ENCODE results near the gene HSPB7. TPM values are rescaled to one million over a fixed set of nuclear protein-coding genes. Genes with fewer than 3 reads are reported as not detected.
"Not testable (repeated sequence)": the region's sequence is repeated elsewhere in the genome, so short reads cannot be mapped to it uniquely, and the experiment has no call there.

Gene HSPB7
- total and polyA plus RNA-seq, 5 donors: 2,213 to 3,985 (median 2,473) TPM

DNA sequence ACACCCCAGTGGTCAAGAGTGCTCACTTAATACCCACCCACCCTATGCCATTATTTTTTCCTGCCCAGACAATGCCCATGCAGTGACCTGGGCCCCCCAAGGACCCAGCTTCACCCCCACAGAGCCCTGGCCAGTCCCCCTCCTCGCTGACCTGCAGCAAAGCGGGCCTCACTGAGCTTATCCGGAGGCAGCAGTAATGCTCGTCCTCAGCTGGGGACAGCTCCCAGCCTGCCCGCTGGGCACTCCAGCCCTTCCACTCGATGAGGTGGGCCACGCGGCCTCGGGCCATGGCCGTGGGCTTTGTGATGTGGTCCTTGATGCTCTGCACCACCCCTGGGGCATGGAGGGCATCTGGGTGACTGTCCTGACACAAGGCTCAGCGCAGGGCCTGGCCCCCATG, 18.6 kb upstream of the HSPB7 start:
- ATAC-seq; intact Hi-C loops (cut with DNase I): not testable (repeated sequence)

DNA sequence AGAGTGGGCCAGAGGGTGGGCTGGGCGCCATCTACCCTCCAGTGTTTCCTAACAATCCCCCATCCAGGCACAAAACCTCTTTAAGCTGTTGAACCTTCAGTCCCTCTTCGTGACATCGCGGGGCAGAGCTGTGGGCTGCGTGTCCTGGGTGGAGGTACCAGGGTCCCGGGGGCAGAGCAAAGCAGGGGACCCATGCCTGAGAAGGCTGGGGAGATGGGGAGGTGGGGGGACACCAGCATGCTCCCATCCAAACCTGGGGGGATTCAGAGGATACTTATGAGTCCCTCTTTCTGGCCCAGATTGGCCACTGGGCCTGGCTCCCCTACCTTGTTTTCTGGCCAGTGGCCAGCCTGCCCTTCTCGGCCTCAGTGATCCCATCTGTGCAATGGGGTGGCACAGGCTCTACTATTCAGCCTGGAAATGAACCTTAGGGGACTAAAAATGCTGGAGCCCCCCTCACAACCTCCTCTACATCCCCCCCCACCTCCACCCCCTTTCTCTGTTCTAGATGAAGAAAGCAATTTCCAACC, 15.3 kb upstream of the HSPB7 start:
- not testable (repeated sequence) for DNase-seq; H3K27me3 ChIP-seq (ENCODE audit: control insufficient read depth, insufficient read depth); H3K4me1 ChIP-seq (ENCODE audit: control insufficient read depth, insufficient read depth, low read length); H3K4me3 ChIP-seq (ENCODE audit: low read length); H3K9me3 ChIP-seq (ENCODE audit: control insufficient read depth, low read length); H3K27ac ChIP-seq (ENCODE audit: low read length)
- WGBS: 59% methylated on average over 7 of the region's 7 CpGs
- intact Hi-C loops (cut with DNase I): loop anchor here in 1 of 4 donors (1.0 kb wide), 1 partner anchor 25 kb away; no protein-coding TSS in a partner anchor
- ATAC-seq: peak in 1 of 2 donors; percentile 1

More for the DNA sequence above, 18.6 kb upstream of the HSPB7 start:
- not testable (repeated sequence) for H3K27ac ChIP-seq (ENCODE audit: low read length); H3K4me1 ChIP-seq (ENCODE audit: control insufficient read depth, insufficient read depth, low read length); H3K4me3 ChIP-seq (ENCODE audit: low read length); H3K27me3 ChIP-seq (ENCODE audit: control insufficient read depth, insufficient read depth); H3K9me3 ChIP-seq (ENCODE audit: control insufficient read depth, low read length)
- peak in 1 of 3 donors; percentile 23 for DNase-seq
- 89% methylated on average over 11 of the region's 11 CpGs for WGBS

DNA sequence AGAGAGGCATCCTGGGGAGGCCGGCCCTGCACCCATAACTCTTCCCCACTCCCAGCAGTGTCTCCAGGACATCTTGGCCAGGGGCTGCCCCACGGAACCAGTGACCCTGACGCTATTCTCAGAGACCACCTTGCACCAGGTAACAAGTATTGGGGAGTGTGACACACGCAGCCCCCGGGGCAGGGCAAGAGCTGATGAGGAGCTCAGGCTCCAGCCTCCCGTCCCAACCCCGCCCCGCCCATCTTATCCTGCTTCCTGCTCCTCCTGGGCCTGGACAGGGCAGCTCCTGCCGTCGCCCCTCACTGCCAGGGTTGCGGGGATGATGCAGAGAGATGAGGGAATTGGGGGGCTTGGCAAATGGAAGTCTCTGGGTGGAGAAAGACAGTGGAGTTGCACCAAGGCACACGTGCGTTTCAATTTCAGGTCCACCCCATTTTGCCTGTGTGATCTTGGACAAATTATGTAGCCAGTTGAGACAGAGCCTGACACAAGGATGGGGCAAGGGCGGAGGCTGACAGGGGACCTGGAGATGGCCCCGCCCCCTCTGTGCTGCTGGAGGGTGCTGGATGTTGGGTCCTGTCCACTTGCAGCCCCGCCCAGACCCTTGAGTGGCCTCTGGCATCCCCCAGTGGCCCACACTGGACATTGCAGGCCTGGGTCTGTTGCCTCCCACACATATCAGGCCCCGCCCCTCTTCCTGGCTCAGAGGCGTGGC, 14.7 kb upstream of the HSPB7 start:
- Histone ChIP-seq H3K4me1 (ENCODE audit: control insufficient read depth, insufficient read depth, low read length) (no peaks in the 10 kb centered on the region), H3K27ac (ENCODE audit: low read length) (no peak overlapping the region), H3K9me3 (ENCODE audit: control insufficient read depth, low read length) (no peaks in the 10 kb centered on the region), H3K4me3 (ENCODE audit: low read length) (no peak overlapping the region), H3K27me3 (ENCODE audit: control insufficient read depth, insufficient read depth) (no peaks in the 10 kb centered on the region)
- ATAC-seq (peak; percentile 90 to 91), DNase-seq (peak; percentile 89 to 96 (median 95))
- intact Hi-C loops (cut with DNase I): loop anchor here in 1 of 4 donors (1.0 kb wide), 1 partner anchor 24 kb away; no protein-coding TSS in a partner anchor
- WGBS: 48% methylated on average over 18 of the region's 18 CpGs

- Histone ChIP-seq H3K9me3 (ENCODE audit: control insufficient read depth, low read length) (no peaks in the 10 kb centered on the region), H3K4me3 (ENCODE audit: low read length) (no peak overlapping the region), H3K27me3 (ENCODE audit: control insufficient read depth, insufficient read depth) (no peaks in the 10 kb centered on the region), H3K27ac (ENCODE audit: low read length) (no peak overlapping the region), H3K4me1 (ENCODE audit: control insufficient read depth, insufficient read depth, low read length) (no peaks in the 10 kb centered on the region)
- whole genome bisulfite sequencing: 86% methylated on average over 8 of the region's 8 CpGs
- intact Hi-C loops (cut with DNase I): no loop called here
- ATAC-seq (no peak), DNase-seq (peak in 2 of 3 donors; percentile 45 to 50)
These were observed 13.7 kb upstream of the HSPB7 start for GRCh38 chr1:16031551-16031950.

GRCh38 chr1:16029288-16029687, 11.4 kb upstream of the HSPB7 start:
- Histone ChIP-seq H3K4me1 (ENCODE audit: control insufficient read depth, insufficient read depth, low read length) (no peaks in the 10 kb centered on the region), H3K27ac (ENCODE audit: low read length) (no peak overlapping the region), H3K27me3 (ENCODE audit: control insufficient read depth, insufficient read depth) (no peaks in the 10 kb centered on the region), H3K9me3 (ENCODE audit: control insufficient read depth, low read length) (no peaks in the 10 kb centered on the region), H3K4me3 (ENCODE audit: low read length) (no peak overlapping the region)
- ATAC-seq (no peak), DNase-seq (peak in 1 of 3 donors; percentile 39)
- 81% methylated on average over 1 of the region's 1 CpG for WGBS
- intact Hi-C loops (cut with DNase I): no loop called here

DNA sequence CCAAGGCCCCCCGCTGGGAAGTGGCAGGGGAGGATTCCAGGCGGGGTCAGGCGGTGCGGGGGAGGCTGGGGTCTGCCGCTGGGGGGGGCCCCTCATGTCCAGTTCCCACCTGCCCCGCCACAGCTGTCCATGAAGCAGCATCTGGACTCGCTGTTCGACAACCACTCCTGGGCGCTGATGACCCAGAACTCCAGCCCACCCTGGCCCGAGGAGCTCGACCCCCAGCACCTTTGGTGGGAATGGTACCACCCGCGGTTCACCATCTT, 11.1 kb upstream of the HSPB7 start:
- H3K27ac ChIP-seq (ENCODE audit: low read length); H3K4me1 ChIP-seq (ENCODE audit: control insufficient read depth, insufficient read depth, low read length); H3K9me3 ChIP-seq (ENCODE audit: control insufficient read depth, low read length); intact Hi-C loops (cut with DNase I); H3K4me3 ChIP-seq (ENCODE audit: low read length); H3K27me3 ChIP-seq (ENCODE audit: control insufficient read depth, insufficient read depth); ATAC-seq: not testable (repeated sequence)
- DNase-seq: peak in 1 of 3 donors; percentile 47
- WGBS: 71% methylated on average over 12 of the region's 13 CpGs

DNA sequence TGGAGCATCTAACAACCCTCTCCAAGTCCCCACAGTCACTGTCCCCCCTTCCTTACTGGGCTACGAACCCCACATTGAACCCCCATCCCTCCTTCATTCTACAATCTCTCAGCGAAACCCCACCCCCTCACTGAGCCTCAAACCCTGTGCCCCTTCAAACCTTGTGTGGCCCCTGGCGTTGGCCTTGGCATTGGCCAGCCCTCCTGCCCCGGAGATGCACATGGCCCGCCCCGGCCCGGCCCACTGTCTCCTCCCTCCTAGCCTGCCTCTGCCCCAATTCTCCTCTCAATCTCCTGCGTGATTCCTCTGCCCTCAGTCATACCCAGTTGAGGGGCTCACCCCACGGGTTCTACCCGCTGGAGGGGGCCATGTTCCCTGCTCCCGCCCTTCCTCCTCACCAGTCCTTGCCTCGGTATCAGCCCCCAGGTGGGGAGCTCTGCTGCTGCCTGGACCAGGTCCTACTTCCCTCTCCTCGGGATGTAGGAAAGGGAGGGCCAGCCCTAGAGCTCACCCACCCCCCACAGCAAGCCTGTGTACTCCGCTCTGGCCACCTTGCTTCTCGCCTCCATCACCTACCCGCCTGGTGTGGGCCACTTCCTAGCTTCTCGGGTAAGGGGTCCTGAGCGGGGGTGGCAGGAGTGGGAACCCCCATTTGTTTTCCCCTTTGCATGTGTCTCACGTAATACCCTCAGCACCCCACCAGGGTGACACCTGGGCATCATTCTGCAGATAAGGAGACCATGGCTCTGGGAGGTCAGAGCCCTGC, 10.6 kb upstream of the HSPB7 start:
- H3K27ac ChIP-seq (ENCODE audit: low read length): no peak overlapping the region
- no peak for ATAC-seq
- no peaks in the 10 kb centered on the region for H3K9me3 ChIP-seq (ENCODE audit: control insufficient read depth, low read length)
- H3K4me1 ChIP-seq (ENCODE audit: control insufficient read depth, insufficient read depth, low read length): no peaks in the 10 kb centered on the region
- intact Hi-C loops (cut with DNase I): no loop called here
- 65% methylated on average over 19 of the region's 19 CpGs for WGBS
- no peak overlapping the region for H3K4me3 ChIP-seq (ENCODE audit: low read length)
- peak in 1 of 3 donors; percentile 45 for DNase-seq
- H3K27me3 ChIP-seq (ENCODE audit: control insufficient read depth, insufficient read depth): no peaks in the 10 kb centered on the region

DNA sequence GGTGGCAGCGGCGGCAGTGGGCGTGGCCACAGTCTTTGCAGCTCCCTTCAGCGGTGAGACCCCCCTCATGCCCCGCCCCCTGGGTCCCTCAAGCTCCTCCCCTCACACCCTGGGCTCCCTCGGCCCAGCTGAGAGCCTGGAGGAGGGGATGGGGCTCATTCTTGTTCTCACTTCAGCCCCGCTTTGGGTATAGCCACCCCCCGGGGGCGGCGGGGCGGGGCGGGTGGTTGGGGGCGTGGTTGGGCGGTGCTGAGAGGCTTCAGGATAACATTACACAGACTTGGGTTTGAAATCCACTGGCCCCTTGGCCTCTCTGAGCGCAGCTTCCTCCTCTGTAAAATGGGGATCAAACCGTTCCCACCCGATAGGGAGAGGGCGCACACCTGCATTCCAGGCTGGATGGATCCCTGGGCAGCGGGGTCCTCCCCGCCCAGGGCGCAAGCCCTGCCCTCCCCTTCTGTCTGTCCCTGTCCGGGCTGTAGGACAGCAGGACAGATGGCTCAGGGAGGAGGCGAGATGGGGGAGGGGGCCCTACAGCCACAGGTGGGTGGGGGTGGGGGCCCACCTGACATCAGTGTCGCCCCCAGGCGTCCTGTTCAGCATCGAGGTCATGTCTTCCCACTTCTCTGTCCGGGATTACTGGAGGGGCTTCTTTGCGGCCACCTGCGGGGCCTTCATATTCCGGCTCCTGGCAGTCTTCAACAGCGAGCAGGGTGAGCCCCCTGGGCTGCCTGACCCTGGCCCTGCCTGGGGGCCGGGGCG, 9.1 kb upstream of the HSPB7 start:
- ATAC-seq: peak; percentile 25 to 29
- peak in 2 of 3 donors; percentile 70 to 76 for DNase-seq
- H3K4me3 ChIP-seq (ENCODE audit: low read length): no peak overlapping the region
- H3K27me3 ChIP-seq (ENCODE audit: control insufficient read depth, insufficient read depth): no peaks in the 10 kb centered on the region
- H3K9me3 ChIP-seq (ENCODE audit: control insufficient read depth, low read length): no peaks in the 10 kb centered on the region
- H3K4me1 ChIP-seq (ENCODE audit: control insufficient read depth, insufficient read depth, low read length): no peaks in the 10 kb centered on the region
- no peak overlapping the region for H3K27ac ChIP-seq (ENCODE audit: low read length)
- 12% methylated on average over 33 of the region's 33 CpGs for WGBS
- intact Hi-C loops (cut with DNase I): no loop called here

DNA sequence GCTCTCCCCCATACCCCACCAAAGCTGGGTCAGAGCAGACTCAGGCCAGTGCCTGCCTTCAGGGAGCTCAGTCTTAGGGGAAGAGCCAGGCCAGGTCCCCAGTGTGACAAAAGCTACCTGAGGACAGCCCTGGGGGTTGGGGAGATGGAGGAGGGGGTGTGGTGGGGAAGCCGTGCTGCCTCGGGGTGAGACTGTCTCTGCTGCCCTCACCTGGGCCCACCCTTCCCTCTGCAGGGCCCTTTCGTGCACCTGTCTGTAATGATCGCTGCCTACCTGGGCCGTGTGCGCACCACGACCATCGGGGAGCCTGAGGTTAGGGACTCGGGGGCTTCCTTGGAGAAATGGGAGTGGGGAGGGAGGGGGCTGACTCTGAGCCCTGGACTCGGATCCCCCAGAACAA, 8.5 kb upstream of the HSPB7 start:
- ATAC-seq; H3K4me1 ChIP-seq (ENCODE audit: control insufficient read depth, insufficient read depth, low read length); H3K27me3 ChIP-seq (ENCODE audit: control insufficient read depth, insufficient read depth); H3K4me3 ChIP-seq (ENCODE audit: low read length); H3K9me3 ChIP-seq (ENCODE audit: control insufficient read depth, low read length); H3K27ac ChIP-seq (ENCODE audit: low read length); intact Hi-C loops (cut with DNase I): not testable (repeated sequence)
- WGBS: 28% methylated on average over 9 of the region's 10 CpGs
- peak in 1 of 3 donors; percentile 30 for DNase-seq

- H3K9me3 ChIP-seq (ENCODE audit: control insufficient read depth, low read length): no peaks in the 10 kb centered on the region
- 73% methylated on average over 7 of the region's 7 CpGs for WGBS
- no peak overlapping the region for H3K4me3 ChIP-seq (ENCODE audit: low read length)
- no peak overlapping the region for H3K27ac ChIP-seq (ENCODE audit: low read length)
- no peak for ATAC-seq
- peak in 2 of 3 donors; percentile 39 to 40 for DNase-seq
- H3K4me1 ChIP-seq (ENCODE audit: control insufficient read depth, insufficient read depth, low read length): no peaks in the 10 kb centered on the region
- intact Hi-C loops (cut with DNase I): no loop called here
- H3K27me3 ChIP-seq (ENCODE audit: control insufficient read depth, insufficient read depth): no peaks in the 10 kb centered on the region
These were observed 5.3 kb upstream of the HSPB7 start for GRCh38 chr1:16023050-16023653.
